WTC11 (cell line): ENCODE data around the gene SERPINB13.

Source experiments
- ATF1 ChIP-seq: sonication (generic); formaldehyde crosslinking; IDR thresholded peaks from 2 replicates; pipeline ENCODE4 v1.8.1; 2023; ENCODE audit warnings: mild to moderate bottlenecking, moderate library complexity, missing genetic modification reagents
- ETV6 ChIP-seq: sonication (generic); formaldehyde crosslinking; IDR thresholded peaks from 2 replicates; pipeline ENCODE4 v1.8.1; 2022; ENCODE audit warnings: mild to moderate bottlenecking, missing genetic modification reagents
- GABPB1 ChIP-seq: sonication (generic); formaldehyde crosslinking; IDR thresholded peaks from 2 replicates; pipeline ENCODE4 v1.8.1; 2023; ENCODE audit warnings: mild to moderate bottlenecking, missing genetic modification reagents
- GTF2I ChIP-seq: fragments of 250-450 bp; sonication (Bioruptor Pico); conservative IDR thresholded peaks from 2 replicates; pipeline ENCODE4 v1.4.0; 2021; ENCODE audit warnings: mild to moderate bottlenecking
- NR2C2 ChIP-seq: sonication (generic); formaldehyde crosslinking; IDR thresholded peaks from 2 replicates; pipeline ENCODE4 v1.8.0; 2022; ENCODE audit warnings: mild to moderate bottlenecking, missing genetic modification reagents
- TEAD4 ChIP-seq: sonication (generic); formaldehyde crosslinking; IDR thresholded peaks from 2 replicates; pipeline ENCODE4 v1.8.0; 2022; ENCODE audit warnings: mild to moderate bottlenecking, missing genetic modification reagents
- ZNF121 ChIP-seq: sonication (generic); formaldehyde crosslinking; IDR thresholded peaks from 2 replicates; pipeline ENCODE4 v1.8.0; 2023; ENCODE audit warnings: missing genetic modification reagents
- TF ChIP-seq, protein P1 (sequence below): fragments of 200-600 bp; IDR thresholded peaks from 2 replicates; pipeline ENCODE4 v1.8.0; 2022; ENCODE audit warnings: antibody characterized with exemption
- TF ChIP-seq, protein P2 (sequence below): fragments of 250-450 bp; sonication (Bioruptor Pico); IDR thresholded peaks from 2 replicates; pipeline ENCODE4 v1.9.0; 2021; ENCODE audit warnings: mild to moderate bottlenecking

DNA sequence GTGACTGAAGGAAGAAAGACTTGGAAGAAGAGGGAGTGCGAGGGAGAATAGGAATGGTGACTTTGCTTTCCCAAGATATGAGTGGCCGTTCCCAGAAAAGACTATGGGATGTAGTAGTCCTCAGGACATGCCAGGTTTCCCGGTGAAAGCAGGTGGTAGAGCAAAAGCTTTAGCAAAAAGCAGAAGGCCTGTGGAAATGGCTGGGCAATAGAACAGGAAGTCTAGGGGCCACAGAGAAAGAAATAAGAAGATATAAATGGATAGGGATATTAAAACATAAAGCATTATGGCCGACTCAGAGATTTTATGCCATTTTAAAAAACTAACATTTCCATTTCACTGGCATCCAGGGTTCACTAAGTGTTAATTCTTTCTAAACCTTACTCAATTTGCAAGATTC is 1.2 kb upstream of the SERPINB13 start:
- TF ChIP-seq GTF2I (CRISPR knock-in tag) (no peak), ZNF121 (CRISPR knock-in tag) (no peak), TEAD4 (CRISPR knock-in tag) (no peak), ATF1 (CRISPR knock-in tag) (no peak), GABPB1 (no peak), ETV6 (CRISPR knock-in tag) (no peak), NR2C2 (CRISPR knock-in tag) (no peak)
- TF ChIP-seq, protein P1, sequence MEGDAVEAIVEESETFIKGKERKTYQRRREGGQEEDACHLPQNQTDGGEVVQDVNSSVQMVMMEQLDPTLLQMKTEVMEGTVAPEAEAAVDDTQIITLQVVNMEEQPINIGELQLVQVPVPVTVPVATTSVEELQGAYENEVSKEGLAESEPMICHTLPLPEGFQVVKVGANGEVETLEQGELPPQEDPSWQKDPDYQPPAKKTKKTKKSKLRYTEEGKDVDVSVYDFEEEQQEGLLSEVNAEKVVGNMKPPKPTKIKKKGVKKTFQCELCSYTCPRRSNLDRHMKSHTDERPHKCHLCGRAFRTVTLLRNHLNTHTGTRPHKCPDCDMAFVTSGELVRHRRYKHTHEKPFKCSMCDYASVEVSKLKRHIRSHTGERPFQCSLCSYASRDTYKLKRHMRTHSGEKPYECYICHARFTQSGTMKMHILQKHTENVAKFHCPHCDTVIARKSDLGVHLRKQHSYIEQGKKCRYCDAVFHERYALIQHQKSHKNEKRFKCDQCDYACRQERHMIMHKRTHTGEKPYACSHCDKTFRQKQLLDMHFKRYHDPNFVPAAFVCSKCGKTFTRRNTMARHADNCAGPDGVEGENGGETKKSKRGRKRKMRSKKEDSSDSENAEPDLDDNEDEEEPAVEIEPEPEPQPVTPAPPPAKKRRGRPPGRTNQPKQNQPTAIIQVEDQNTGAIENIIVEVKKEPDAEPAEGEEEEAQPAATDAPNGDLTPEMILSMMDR = no peak
- TF ChIP-seq, protein P2, sequence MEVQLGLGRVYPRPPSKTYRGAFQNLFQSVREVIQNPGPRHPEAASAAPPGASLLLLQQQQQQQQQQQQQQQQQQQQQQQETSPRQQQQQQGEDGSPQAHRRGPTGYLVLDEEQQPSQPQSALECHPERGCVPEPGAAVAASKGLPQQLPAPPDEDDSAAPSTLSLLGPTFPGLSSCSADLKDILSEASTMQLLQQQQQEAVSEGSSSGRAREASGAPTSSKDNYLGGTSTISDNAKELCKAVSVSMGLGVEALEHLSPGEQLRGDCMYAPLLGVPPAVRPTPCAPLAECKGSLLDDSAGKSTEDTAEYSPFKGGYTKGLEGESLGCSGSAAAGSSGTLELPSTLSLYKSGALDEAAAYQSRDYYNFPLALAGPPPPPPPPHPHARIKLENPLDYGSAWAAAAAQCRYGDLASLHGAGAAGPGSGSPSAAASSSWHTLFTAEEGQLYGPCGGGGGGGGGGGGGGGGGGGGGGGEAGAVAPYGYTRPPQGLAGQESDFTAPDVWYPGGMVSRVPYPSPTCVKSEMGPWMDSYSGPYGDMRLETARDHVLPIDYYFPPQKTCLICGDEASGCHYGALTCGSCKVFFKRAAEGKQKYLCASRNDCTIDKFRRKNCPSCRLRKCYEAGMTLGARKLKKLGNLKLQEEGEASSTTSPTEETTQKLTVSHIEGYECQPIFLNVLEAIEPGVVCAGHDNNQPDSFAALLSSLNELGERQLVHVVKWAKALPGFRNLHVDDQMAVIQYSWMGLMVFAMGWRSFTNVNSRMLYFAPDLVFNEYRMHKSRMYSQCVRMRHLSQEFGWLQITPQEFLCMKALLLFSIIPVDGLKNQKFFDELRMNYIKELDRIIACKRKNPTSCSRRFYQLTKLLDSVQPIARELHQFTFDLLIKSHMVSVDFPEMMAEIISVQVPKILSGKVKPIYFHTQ (CRISPR knock-in tag) = no peak
